ENCODE results near the gene TSKU.
"Not testable (repeated sequence)": the region's sequence is repeated elsewhere in the genome, so short reads cannot be mapped to it uniquely, and the experiment has no call there.

The TSKU gene

GRCh38 chr11:76820184-76820566, 37.0 kb downstream of the TSKU start:
- Histone ChIP-seq H3K9me3 (ENCODE audit: control insufficient read depth, insufficient read depth, low read length) (peaks cover 18% of the 10 kb centered on the region; the same call in 1 of the 2 replicates), H3K4me1 (ENCODE audit: insufficient read depth, low read length) (peaks cover 10% of the 10 kb centered on the region), H3K36me3 (ENCODE audit: insufficient read depth, low read length) (no peaks in the 10 kb centered on the region; the same call in 1 of the 2 replicates), H3K9ac (ENCODE audit: low read depth, low read length) (no peak overlapping the region)

GRCh38 chr11:76821396-76821795, 38.2 kb downstream of the TSKU start:
- not testable (repeated sequence) for H3K9ac ChIP-seq (ENCODE audit: low read depth, low read length); H3K36me3 ChIP-seq (ENCODE audit: insufficient read depth, low read length)
- peaks cover 16% of the 10 kb centered on the region; the same call in 1 of the 2 replicates for H3K9me3 ChIP-seq (ENCODE audit: control insufficient read depth, insufficient read depth, low read length)
- peaks cover 10% of the 10 kb centered on the region for H3K4me1 ChIP-seq (ENCODE audit: insufficient read depth, low read length)

DNA sequence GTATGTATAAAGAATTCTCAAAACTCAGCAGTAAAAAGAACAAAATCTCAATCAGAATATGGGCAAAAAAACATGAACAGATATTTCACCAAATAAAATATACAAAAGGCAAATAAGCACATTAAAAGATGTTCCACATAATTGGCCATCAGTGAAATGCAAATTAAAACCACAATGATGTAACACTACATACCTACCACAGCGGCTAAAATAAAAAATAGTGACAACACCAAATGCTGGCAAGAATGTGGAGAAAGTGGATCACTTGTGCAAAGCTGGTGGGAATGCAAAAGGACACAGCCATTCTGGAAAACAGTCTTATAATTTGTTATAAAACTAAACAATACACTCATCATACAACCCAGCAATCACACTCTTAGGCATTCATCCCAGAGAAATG, 39.2 kb downstream of the TSKU start:
- Histone ChIP-seq H3K9ac (ENCODE audit: low read depth, low read length) (no peak overlapping the region), H3K4me1 (ENCODE audit: insufficient read depth, low read length) (peaks cover 10% of the 10 kb centered on the region), H3K9me3 (ENCODE audit: control insufficient read depth, insufficient read depth, low read length) (peaks cover 7% of the 10 kb centered on the region; the same call in 1 of the 2 replicates), H3K36me3 (ENCODE audit: insufficient read depth, low read length) (no peaks in the 10 kb centered on the region)

DNA sequence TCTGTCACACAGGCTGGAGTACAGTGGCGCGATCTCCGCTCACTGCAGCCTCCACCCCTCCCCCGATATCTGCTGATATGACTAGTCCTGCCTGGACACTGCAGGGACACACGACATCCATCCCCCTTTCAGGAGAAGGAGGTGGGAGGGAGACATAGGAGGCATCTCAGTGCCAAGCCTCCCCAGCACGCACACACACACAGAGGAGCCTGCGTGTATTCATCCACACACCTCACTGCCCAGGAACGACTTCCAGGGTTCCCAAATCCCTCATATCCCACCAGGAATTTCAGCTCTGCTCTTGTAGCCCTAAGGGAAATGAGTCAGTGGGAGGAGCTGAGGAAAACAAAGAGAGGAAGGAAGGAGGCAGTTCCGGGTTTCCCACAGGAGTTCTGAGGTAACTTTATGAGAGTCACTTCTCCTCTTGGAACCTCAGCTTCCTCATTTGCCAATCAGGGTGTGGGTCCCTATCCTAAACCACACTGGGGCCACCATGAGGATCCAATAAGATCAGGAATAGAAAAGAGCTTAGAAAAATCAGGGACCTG, 40.4 kb downstream of the TSKU start:
- H3K9ac ChIP-seq (ENCODE audit: low read depth, low read length): no peak overlapping the region

DNA sequence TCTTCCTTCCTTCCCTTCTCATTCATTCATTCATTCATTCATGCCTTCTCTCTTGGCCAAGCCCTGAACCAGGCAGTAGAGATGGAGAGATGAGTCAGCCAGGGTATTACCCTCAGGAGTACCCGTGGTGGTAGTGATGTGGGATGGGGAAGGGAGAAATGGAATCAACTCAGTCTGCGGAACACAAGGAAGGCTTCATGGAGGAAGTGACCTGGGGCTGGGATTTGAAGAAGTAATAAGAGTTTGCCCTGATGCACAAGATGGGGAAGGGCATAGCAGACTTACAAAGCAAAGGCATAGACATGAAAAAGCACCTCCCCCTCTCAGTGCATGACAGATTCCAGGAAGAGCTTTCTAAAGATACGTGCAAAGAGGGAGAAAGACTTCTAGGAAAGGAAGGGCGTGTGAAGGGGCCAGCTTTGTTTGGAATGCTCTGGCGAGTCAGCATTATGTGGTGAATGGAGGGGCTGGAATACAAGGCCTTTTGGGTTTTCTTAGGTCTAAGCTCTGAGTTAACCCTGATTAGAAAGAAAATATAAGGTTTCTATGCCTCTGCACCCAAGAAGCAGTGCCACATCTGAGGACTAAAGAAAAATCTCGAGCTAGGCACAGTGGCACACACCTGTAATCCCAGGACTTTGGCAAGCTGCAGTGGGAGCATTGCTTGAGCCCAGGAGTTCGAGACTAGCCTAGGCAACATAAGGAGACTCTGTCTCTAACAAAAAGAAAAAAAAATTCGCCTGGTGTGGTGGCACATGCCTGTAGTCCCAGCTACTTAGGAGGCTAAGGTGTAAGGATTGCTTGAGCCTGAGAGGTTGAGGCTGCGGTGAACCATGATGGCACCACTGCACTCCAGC, 41.2 kb downstream of the TSKU start:
- peaks cover 3% of the 10 kb centered on the region; the same call in 1 of the 2 replicates for H3K9me3 ChIP-seq (ENCODE audit: control insufficient read depth, insufficient read depth, low read length)
- H3K36me3 ChIP-seq (ENCODE audit: insufficient read depth, low read length): no peaks in the 10 kb centered on the region
- peaks cover 10% of the 10 kb centered on the region for H3K4me1 ChIP-seq (ENCODE audit: insufficient read depth, low read length)
- H3K9ac ChIP-seq (ENCODE audit: low read depth, low read length): no peak overlapping the region

More for the DNA sequence above, 40.4 kb downstream of the TSKU start:
- Histone ChIP-seq H3K9me3 (ENCODE audit: control insufficient read depth, insufficient read depth, low read length) (peaks cover 7% of the 10 kb centered on the region; the same call in 1 of the 2 replicates), H3K36me3 (ENCODE audit: insufficient read depth, low read length) (no peaks in the 10 kb centered on the region), H3K4me1 (ENCODE audit: insufficient read depth, low read length) (peaks cover 10% of the 10 kb centered on the region)

- peaks cover 3% of the 10 kb centered on the region; the same call in 1 of the 2 replicates for H3K9me3 ChIP-seq (ENCODE audit: control insufficient read depth, insufficient read depth, low read length)
- no peaks in the 10 kb centered on the region for H3K36me3 ChIP-seq (ENCODE audit: insufficient read depth, low read length)
- H3K4me1 ChIP-seq (ENCODE audit: insufficient read depth, low read length): peaks cover 10% of the 10 kb centered on the region
- no peak overlapping the region for H3K9ac ChIP-seq (ENCODE audit: low read depth, low read length)
Observed at GRCh38 chr11:76824980-76825725, 42.0 kb downstream of the TSKU start.

- no peak overlapping the region for H3K9ac ChIP-seq (ENCODE audit: low read depth, low read length)
- H3K9me3 ChIP-seq (ENCODE audit: control insufficient read depth, insufficient read depth, low read length): peaks cover 3% of the 10 kb centered on the region; the same call in 1 of the 2 replicates
- peaks cover 10% of the 10 kb centered on the region for H3K4me1 ChIP-seq (ENCODE audit: insufficient read depth, low read length)
- H3K36me3 ChIP-seq (ENCODE audit: insufficient read depth, low read length): no peaks in the 10 kb centered on the region
Observed at GRCh38 chr11:76825726-76826396, 42.7 kb downstream of the TSKU start.

DNA sequence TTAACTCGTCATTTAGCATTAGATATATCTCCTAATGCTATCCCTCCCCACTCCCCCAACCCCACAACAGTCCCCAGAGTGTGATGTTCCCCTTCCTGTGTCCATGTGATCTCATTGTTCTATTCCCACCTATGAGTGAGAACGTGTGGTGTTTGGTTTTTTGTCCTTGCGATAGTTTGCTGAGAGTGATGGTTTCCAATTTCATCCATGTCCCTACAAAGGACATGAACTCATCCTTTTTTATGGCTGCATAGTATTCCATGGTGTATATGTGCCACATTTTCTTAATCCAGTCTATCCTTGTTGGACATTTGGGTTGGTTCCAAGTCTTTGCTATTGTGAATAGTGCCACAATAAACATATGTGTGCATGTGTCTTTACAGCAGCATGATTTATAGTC, 43.4 kb downstream of the TSKU start:
- H3K9me3 ChIP-seq (ENCODE audit: control insufficient read depth, insufficient read depth, low read length); H3K9ac ChIP-seq (ENCODE audit: low read depth, low read length); H3K36me3 ChIP-seq (ENCODE audit: insufficient read depth, low read length): not testable (repeated sequence)
- H3K4me1 ChIP-seq (ENCODE audit: insufficient read depth, low read length): peaks cover 10% of the 10 kb centered on the region

GRCh38 chr11:76827005-76827404, 43.8 kb downstream of the TSKU start:
- not testable (repeated sequence) for H3K9me3 ChIP-seq (ENCODE audit: control insufficient read depth, insufficient read depth, low read length); H3K36me3 ChIP-seq (ENCODE audit: insufficient read depth, low read length); H3K9ac ChIP-seq (ENCODE audit: low read depth, low read length)
- H3K4me1 ChIP-seq (ENCODE audit: insufficient read depth, low read length): peaks cover 10% of the 10 kb centered on the region

- Histone ChIP-seq H3K4me1 (ENCODE audit: insufficient read depth, low read length) (no peaks in the 10 kb centered on the region), H3K9me3 (ENCODE audit: control insufficient read depth, insufficient read depth, low read length) (no peaks in the 10 kb centered on the region), H3K36me3 (ENCODE audit: insufficient read depth, low read length) (no peaks in the 10 kb centered on the region), H3K9ac (ENCODE audit: low read depth, low read length) (no peak overlapping the region)
Observed at GRCh38 chr11:76830639-76831327, 47.6 kb downstream of the TSKU start.

DNA sequence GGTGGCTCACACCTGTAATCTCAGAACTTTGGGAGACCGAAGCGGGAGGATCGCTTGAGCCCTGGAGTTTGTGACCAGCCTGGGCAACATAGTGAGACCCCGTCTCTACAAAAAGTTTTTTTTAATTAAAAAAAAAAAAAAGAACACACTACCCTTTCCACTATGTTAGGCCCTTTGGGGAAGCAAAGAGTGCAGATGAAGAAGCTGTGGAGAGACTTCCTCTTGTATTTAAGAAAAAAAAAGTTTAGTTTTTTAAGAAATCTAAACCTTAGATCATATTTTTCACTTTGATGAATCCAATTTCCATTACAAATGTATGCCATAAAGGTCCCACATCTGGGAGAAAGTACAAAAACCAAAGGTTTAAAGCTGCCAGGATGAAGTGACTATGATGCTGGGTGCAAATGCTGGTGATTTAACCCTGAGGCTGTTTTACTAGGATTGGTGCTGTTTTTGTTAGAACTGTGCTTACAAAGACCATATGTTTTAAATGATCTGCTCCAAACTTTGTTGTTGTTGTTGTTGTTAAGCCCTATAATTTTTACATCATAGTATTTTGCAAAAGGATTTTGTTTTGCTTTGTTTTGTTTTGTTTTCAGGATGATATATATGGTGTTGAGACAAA, 48.6 kb downstream of the TSKU start:
- no peaks in the 10 kb centered on the region for H3K4me1 ChIP-seq (ENCODE audit: insufficient read depth, low read length)
- H3K9ac ChIP-seq (ENCODE audit: low read depth, low read length): no peak overlapping the region
- H3K36me3 ChIP-seq (ENCODE audit: insufficient read depth, low read length): no peaks in the 10 kb centered on the region
- H3K9me3 ChIP-seq (ENCODE audit: control insufficient read depth, insufficient read depth, low read length): no peaks in the 10 kb centered on the region

DNA sequence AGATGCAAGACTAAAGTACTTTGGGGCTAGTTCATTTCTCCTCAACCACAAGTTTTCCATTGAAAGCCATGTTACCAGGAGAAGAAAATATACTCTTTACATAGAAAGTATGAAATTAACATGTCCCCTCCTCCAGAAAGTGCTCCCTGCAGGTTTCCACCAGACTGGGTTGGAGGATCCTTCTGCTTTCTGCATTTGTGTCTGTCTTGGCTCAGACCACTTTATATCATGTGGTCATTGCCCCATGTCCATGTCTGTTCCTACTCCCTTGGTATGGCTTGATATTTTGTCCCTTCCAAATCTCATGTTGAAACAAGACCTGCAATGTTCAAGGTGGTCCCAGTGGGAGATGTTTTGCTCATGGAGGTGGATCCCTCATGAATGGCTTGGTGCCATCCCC, 49.2 kb downstream of the TSKU start:
- Histone ChIP-seq H3K36me3 (ENCODE audit: insufficient read depth, low read length) (no peaks in the 10 kb centered on the region), H3K9ac (ENCODE audit: low read depth, low read length) (no peak overlapping the region), H3K4me1 (ENCODE audit: insufficient read depth, low read length) (no peaks in the 10 kb centered on the region), H3K9me3 (ENCODE audit: control insufficient read depth, insufficient read depth, low read length) (no peaks in the 10 kb centered on the region)

DNA sequence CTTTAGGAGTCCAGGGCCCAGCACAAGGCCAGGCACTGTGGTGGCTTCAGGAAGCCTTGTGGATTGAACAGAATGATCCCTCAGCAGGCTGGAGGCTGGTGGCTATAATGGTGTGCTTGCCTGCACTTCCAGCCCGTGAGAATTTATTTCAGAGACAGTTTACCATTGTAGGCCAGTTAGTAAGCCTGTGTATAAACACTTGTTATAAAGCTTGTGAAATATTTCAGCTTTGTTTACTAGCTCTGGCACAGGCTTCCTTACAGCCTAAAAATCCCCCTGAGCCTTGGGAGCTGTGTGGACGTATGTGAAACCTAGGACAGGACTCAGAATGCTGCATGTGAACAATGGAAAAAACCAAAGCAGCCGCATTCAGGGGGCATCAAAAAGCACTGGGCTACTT, 51.0 kb downstream of the TSKU start:
- H3K9me3 ChIP-seq (ENCODE audit: control insufficient read depth, insufficient read depth, low read length): no peaks in the 10 kb centered on the region
- no peaks in the 10 kb centered on the region for H3K36me3 ChIP-seq (ENCODE audit: insufficient read depth, low read length)
- no peak overlapping the region for H3K9ac ChIP-seq (ENCODE audit: low read depth, low read length)
- no peaks in the 10 kb centered on the region; the same call in 1 of the 2 replicates for H3K4me1 ChIP-seq (ENCODE audit: insufficient read depth, low read length)

All from ES-I3 (cell line).